K562 (cell line): ENCODE results near the gene SERPINB5. TPM values are rescaled to one million over a fixed set of nuclear protein-coding genes. Genes with fewer than 3 reads are reported as not detected.

Experiments used
- ATAC-seq: fragments of 200-7000 bp; cut with Tn5 transposase; 3 replicates; pipeline ENCODE4 v1.9.1; 2020; ENCODE audit warnings: moderate library complexity
- BruUV-seq: library from RNA; stranded (reverse); fragments of 400-500 nt; replicated peaks from 2 replicates; lab custom pipeline; 2021; lab: Mats Ljungman, UMichigan
- CTCF ChIA-PET: fragments of 300-600 bp; formaldehyde crosslinking; extraction: SDS; loops from one replicate; lab custom pipeline; 2021; ENCODE audit warnings: low intra/inter-chr PET ratio; lab: Yijun Ruan, JAX
- POLR2A ChIA-PET: fragments of 300-600, 350-650 bp; sonication (Branson Sonifier 250); formaldehyde crosslinking; extraction: SDS; loops from one replicate; lab custom pipeline; 2021; ENCODE audit warnings: antibody characterized with exemption, inconsistent platforms; lab: Yijun Ruan, JAX
- DNase-seq, 4 experiments: peaks; one replicate each; pipeline versions ENCODE4 v3.0.0 to v3.0.0-alpha.2; 2011 to 2018; ENCODE audit warnings: low spot score in 3 of 4, mixed read lengths in 3 of 4; ENCODE audit errors: extremely low read depth in 1 of 4
- FAIRE-seq: peaks from 2 replicates; lab custom pipeline; 2011; peaks lifted over from hg19 to GRCh38; lab: Jason Lieb, UNC
- H2AFZ ChIP-seq: 2 replicates; pipeline ENCODE4 v1.6.0; 2011; ENCODE audit warnings: low read depth, low read length, control low read depth, inconsistent platforms
- H3K27ac ChIP-seq: fragments of 200-600 bp; 3 replicates; pipeline ENCODE4 v1.8.0; 2011; ENCODE audit warnings: low read depth, mild to moderate bottlenecking, control low read depth, inconsistent platforms, low read length, moderate library complexity, mixed read lengths; ENCODE audit errors: extremely low read depth
- H3K27me3 ChIP-seq, 2 experiments: fragments of 300-600 bp in 1 of 2; 2 replicates in 1 of 2; 3 replicates in 1 of 2; pipeline versions ENCODE4 v1.6.0 to v1.8.0; 2011; ENCODE audit warnings: inconsistent platforms in 2 of 2, low read length in 2 of 2, mild to moderate bottlenecking in 1 of 2, mixed read lengths in 1 of 2, moderate library complexity in 1 of 2; ENCODE audit not compliant: control insufficient read depth in 2 of 2, insufficient read depth in 2 of 2
- H3K36me3 ChIP-seq: fragments of 300-600 bp; 3 replicates; pipeline ENCODE4 v1.8.0; 2011; ENCODE audit warnings: mild to moderate bottlenecking, low read length, inconsistent platforms; ENCODE audit not compliant: control insufficient read depth, insufficient read depth
- H3K4me1 ChIP-seq, 2 experiments: fragments of 200-600 bp in 1 of 2; replicated peaks in 1 of 2; 2 replicates in 1 of 2; 3 replicates in 1 of 2; pipeline versions ENCODE4 v1.5.1 to v1.8.0; 2011; ENCODE audit warnings: inconsistent platforms in 2 of 2, low read length in 2 of 2, mild to moderate bottlenecking in 1 of 2, mixed read lengths in 1 of 2, moderate library complexity in 1 of 2; ENCODE audit not compliant: control insufficient read depth in 2 of 2, insufficient read depth in 2 of 2
- H3K4me2 ChIP-seq: 2 replicates; pipeline ENCODE4 v1.6.1; 2011; ENCODE audit warnings: low read length, control low read depth, inconsistent platforms, mixed read lengths; ENCODE audit not compliant: insufficient read depth
- H3K4me3 ChIP-seq: fragments of 200-600 bp; sonication (generic), shearing (Covaris generic); 2 replicates; pipeline ENCODE4 v1.5.1; 2016; ENCODE audit warnings: control low read depth, inconsistent platforms
- H3K79me2 ChIP-seq: fragments of 200-600 bp; 3 replicates; pipeline ENCODE4 v1.8.0; 2011; ENCODE audit warnings: low read length, inconsistent platforms; ENCODE audit not compliant: control insufficient read depth, insufficient read depth
- H3K9ac ChIP-seq, 2 experiments: 2 replicates each; pipeline versions ENCODE4 v1.6.0 to v1.6.1; 2011; ENCODE audit warnings: low read depth in 2 of 2, low read length in 2 of 2, control low read depth in 1 of 2, inconsistent platforms in 1 of 2, mild to moderate bottlenecking in 1 of 2, mixed read lengths in 1 of 2; ENCODE audit not compliant: insufficient read depth in 1 of 2
- H3K9me1 ChIP-seq: one replicate; pipeline ENCODE4 v1.6.0; 2011; ENCODE audit warnings: inconsistent platforms, mild to moderate bottlenecking, low read length, moderate library complexity; ENCODE audit not compliant: control insufficient read depth, insufficient read depth
- H3K9me3 ChIP-seq: replicated peaks from 2 replicates; pipeline ENCODE4 v1.5.1; 2011; ENCODE audit warnings: low read depth, low read length, inconsistent platforms; ENCODE audit not compliant: control insufficient read depth, insufficient read depth
- H4K20me1 ChIP-seq: replicated peaks from 2 replicates; pipeline ENCODE4 v1.6.1; 2011; ENCODE audit warnings: low read length, inconsistent platforms, mixed read lengths; ENCODE audit not compliant: control insufficient read depth, insufficient read depth
- MCM5 ChIP-seq: fragments of 450-650 bp; IDR thresholded peaks from 2 replicates; pipeline ENCODE4 v1.6.1; 2016; ENCODE audit warnings: low read depth
- NFYB ChIP-seq: IDR thresholded peaks from 2 replicates; pipeline ENCODE4 v1.6.1; 2011; ENCODE audit warnings: mild to moderate bottlenecking, moderate library complexity; ENCODE audit not compliant: insufficient read length; ENCODE audit errors: extremely low read depth
- USF1 ChIP-seq: sonication (generic); formaldehyde crosslinking; IDR thresholded peaks from 2 replicates; pipeline ENCODE4 v1.9.0; 2022; ENCODE audit warnings: mild to moderate bottlenecking, missing genetic modification reagents
- USF2 ChIP-seq: sonication (generic); formaldehyde crosslinking; IDR thresholded peaks from 2 replicates; pipeline ENCODE4 v1.5.0; 2020; ENCODE audit warnings: missing genetic modification reagents
- WGBS: fragments of 100-300 bp; shearing (Covaris generic); methylation state at CpG from one replicate; pipeline ENCODE4 v1.1.6; 2016; ENCODE audit warnings: low coverage, mixed read lengths; ENCODE audit not compliant: insufficient coverage; ENCODE audit errors: missing lambda C conversion rate; 5-methylcytosine and 5-hydroxymethylcytosine counted together
- in situ Hi-C: fragments of 300-500 bp; cut with MboI; formaldehyde crosslinking; loops from 4 replicates; pipeline ENCODE4 v1.15.0; 2018; ENCODE audit warnings: inconsistent platforms, mixed read lengths
- intact Hi-C: fragments of 100-400 bp; cut with micrococcal nuclease; formaldehyde crosslinking; loops from 2 replicates; pipeline ENCODE4 v1.14.2; 2022
- polyA plus RNA-seq, 8 experiments: library from polyadenylated mRNA; depleted of rRNA in 4 of 8; stranded (reverse) in 5 of 8; unstranded in 3 of 8; fragments of >200 nt; fragmentation: Nextera tagmentation in 2 of 8; fragmentation: Illumina TruSeq in 1 of 8; extraction: Ambion mirVana in 2 of 8; extraction: Trizol in 1 of 8; gene quantifications; 2 replicates each; pipeline versions ENCODE4 v1.2.1 to v1.2.3, GENCODE V29; 2011 to 2014; ENCODE audit warnings: inconsistent platforms in 1 of 8, missing spikeins in 1 of 8
- total RNA-seq, 7 experiments: library from RNA; depleted of rRNA in 6 of 7; stranded (reverse); fragments of >200 nt in 6 of 7; fragmentation: Illumina TruSeq in 2 of 7; extraction: Trizol in 2 of 7; gene quantifications; 2 replicates each; pipeline versions ENCODE4 v1.2.1 to v1.2.3, GENCODE V29; 2011 to 2021; ENCODE audit warnings: low replicate concordance in 1 of 7

SERPINB5 gene
- total and polyA plus RNA-seq, 9 of the 15 experiments (the other 6 are each of a cell fraction or from before 2014, with no cell fraction given), result 0.05 to 1.4 (median 0.49) TPM; not detected in 1

GRCh38 chr18:63446266-63446665 is 30.5 kb upstream of the SERPINB5 start:
- DNase-seq (peak in 3 of 4 experiments; percentile 25 to 28 (median 25)), ATAC-seq (peak; percentile 67; the same call in 2 of the 3 replicates), FAIRE-seq (no peak)
- no TSS peak for BruUV-seq
- TF ChIP-seq MCM5 (no peak), USF2 (CRISPR knock-in tag) (peak; percentile 79), NFYB (peak; percentile 16), USF1 (peak; percentile 72)
- 13% methylated on average over 1 of the region's 3 CpGs for WGBS
- no peaks in the 10 kb centered on the region for H3K36me3 ChIP-seq
- H3K4me2 ChIP-seq, result no peak overlapping the region
- H3K9ac ChIP-seq, result no peak overlapping the region
- in situ Hi-C loops (no loop called here), intact Hi-C loops (no loop called here)
- no peaks in the 10 kb centered on the region for H3K9me3 ChIP-seq
- peaks cover 0 to 4% of the 10 kb centered on the region in 2 experiments; a peak in 1 of 5 replicates for H3K27me3 ChIP-seq
- H3K9me1 ChIP-seq, result no peaks in the 10 kb centered on the region
- H3K4me1 ChIP-seq, result no peaks in the 10 kb centered on the region
- no peak overlapping the region for H2AFZ ChIP-seq
- H3K79me2 ChIP-seq, result no peaks in the 10 kb centered on the region
- H3K27ac ChIP-seq, result no peak overlapping the region
- POLR2A ChIA-PET, result no interaction called here
- no peaks in the 10 kb centered on the region for H4K20me1 ChIP-seq
- H3K4me3 ChIP-seq, result no peak overlapping the region
- CTCF ChIA-PET, result no interaction called here
